Calu3 (cell line): ENCODE data around the gene STT3A. TPM values are rescaled to one million over a fixed set of nuclear protein-coding genes. Genes with fewer than 3 reads are reported as not detected.

Experiments
- BruUV-seq: library from RNA; stranded (reverse); fragments of 400-500 nt; replicated peaks from 2 replicates; lab custom pipeline; 2021; lab: Mats Ljungman, UMichigan
- CTCF ChIA-PET: fragments of 300-600 bp; sonication (Branson Sonifier 250); formaldehyde crosslinking; loops from one replicate; lab custom pipeline; 2022; ENCODE audit warnings: antibody characterized with exemption; lab: Charles Lee
- DNase-seq: peaks from one replicate; pipeline ENCODE4 v3.0.0; 2022
- H3K27ac Mint-ChIP-seq: one replicate; pipeline ENCODE4 v1.8.0; 2022; ENCODE audit warnings: mixed read lengths; ENCODE audit not compliant: unreplicated experiment
- H3K27me3 Mint-ChIP-seq: one replicate; pipeline ENCODE4 v1.8.0; 2022; ENCODE audit warnings: mixed read lengths; ENCODE audit not compliant: unreplicated experiment
- H3K36me3 Mint-ChIP-seq: one replicate; pipeline ENCODE4 v1.8.0; 2022; ENCODE audit warnings: mild to moderate bottlenecking, moderate library complexity, mixed read lengths; ENCODE audit not compliant: insufficient read depth, unreplicated experiment
- H3K4me1 Mint-ChIP-seq: one replicate; pipeline ENCODE4 v1.8.0; 2022; ENCODE audit warnings: mild to moderate bottlenecking, low read depth, mixed read lengths; ENCODE audit not compliant: unreplicated experiment
- H3K4me3 Mint-ChIP-seq: one replicate; pipeline ENCODE4 v1.8.0; 2022; ENCODE audit warnings: mild to moderate bottlenecking, low read depth, moderate library complexity, mixed read lengths; ENCODE audit not compliant: unreplicated experiment
- H3K9me3 Mint-ChIP-seq: one replicate; pipeline ENCODE4 v1.8.0; 2022; ENCODE audit warnings: low read depth, mixed read lengths; ENCODE audit not compliant: unreplicated experiment
- CTCF ChIP-seq: fragments of 200-600 bp; IDR thresholded peaks from one replicate; pipeline ENCODE4 v1.8.0; 2022; ENCODE audit warnings: antibody characterized with exemption; ENCODE audit not compliant: unreplicated experiment
- intact Hi-C: fragments of 100-400 bp; cut with micrococcal nuclease; formaldehyde crosslinking; loops from one replicate; pipeline ENCODE4 v1.10.0; 2022; ENCODE audit not compliant: unreplicated experiment
- total RNA-seq: library from RNA; stranded (reverse); gene quantifications from 2 replicates; pipeline ENCODE4 v1.2.3, GENCODE V29; 2022

Gene STT3A
- total RNA-seq, 1 experiment from 2014 or later, result 168 TPM

- CTCF ChIA-PET, result no interaction called here
- BruUV-seq, result no TSS peak
- H3K27me3 Mint-ChIP-seq, result no peaks in the 10 kb centered on the region
- no peak for DNase-seq
- H3K27ac Mint-ChIP-seq, result no peak overlapping the region
- H3K4me3 Mint-ChIP-seq, result no peak overlapping the region
- intact Hi-C loops, result no loop called here
- H3K36me3 Mint-ChIP-seq, result no peaks in the 10 kb centered on the region
- H3K9me3 Mint-ChIP-seq, result peaks cover 4% of the 10 kb centered on the region
- TF ChIP-seq CTCF, result no peak
- H3K4me1 Mint-ChIP-seq, result no peaks in the 10 kb centered on the region
These were observed 77.5 kb downstream of the STT3A start for GRCh38 chr11:125670172-125670571.

GRCh38 chr11:125671561-125671960, 78.9 kb downstream of the STT3A start:
- Mint-ChIP-seq H3K4me1 (no peaks in the 10 kb centered on the region), H3K27me3 (no peaks in the 10 kb centered on the region), H3K36me3 (no peaks in the 10 kb centered on the region), H3K4me3 (no peak overlapping the region), H3K27ac (no peak overlapping the region), H3K9me3 (peaks cover 4% of the 10 kb centered on the region)
- CTCF ChIA-PET, result no interaction called here
- BruUV-seq, result no TSS peak
- intact Hi-C loops, result no loop called here
- no peak for DNase-seq
- no peak for TF ChIP-seq CTCF

Other genes starting within 250 kb of the STT3A start
- 3.5 and 6.6 TPM in 2 replicates for gene FEZ1, start 96.6 kb upstream of the STT3A start, total RNA-seq
- 76.7 and 82.2 TPM in 2 replicates for gene EI24, start 23.4 kb upstream of the STT3A start, total RNA-seq
- gene CHEK1, start 32.3 kb downstream of the STT3A start, total RNA-seq, result 27.3 and 33.2 TPM in 2 replicates
- not detected in 2 replicates for gene ACRV1, start 88.0 kb downstream of the STT3A start, total RNA-seq
- gene PATE1, start 153.4 kb downstream of the STT3A start, total RNA-seq, result not detected in 2 replicates
- not detected in 2 replicates for gene PATE2, start 186.0 kb downstream of the STT3A start, total RNA-seq
- not detected in 2 replicates for gene PATE3, start 195.3 kb downstream of the STT3A start, total RNA-seq
- gene PATE4, start 240.5 kb downstream of the STT3A start, total RNA-seq, result not detected in 2 replicates